Anterior cingulate cortex (tissue), 58 donors: ENCODE results near the gene PTCRA.
"Not testable (repeated sequence)": the region's sequence is repeated elsewhere in the genome, so short reads cannot be mapped to it uniquely, and the experiment has no call there.

ENCODE experiments used
- DNase-seq, 58 donors: peaks; one replicate each; lab custom pipeline; 2025; lab: John Stamatoyannopoulos, UW

PTCRA gene

GRCh38 chr6:42902429-42903263 lies 13.2 kb upstream of the PTCRA start:
- not testable (repeated sequence) for DNase-seq

DNA sequence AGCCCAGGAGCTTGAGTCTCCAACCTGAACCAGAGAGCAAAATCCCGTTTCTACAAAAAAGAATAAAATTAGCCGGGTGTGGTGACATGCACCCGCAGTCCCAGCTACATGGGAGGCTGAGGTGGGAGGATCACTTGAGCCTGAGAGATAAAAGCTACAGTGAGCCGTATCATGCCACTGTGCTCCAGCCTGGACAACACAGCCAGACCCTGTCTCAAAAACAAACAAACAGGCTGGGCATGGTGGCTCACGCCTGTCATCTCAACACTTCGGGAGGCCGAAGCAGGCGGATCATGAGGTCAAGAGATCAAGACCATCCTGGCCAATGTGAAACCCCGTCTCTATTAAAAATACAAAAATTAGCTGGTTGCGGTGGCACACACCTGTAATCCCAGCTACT lies 11.4 kb upstream of the PTCRA start:
- no peak for DNase-seq

DNA sequence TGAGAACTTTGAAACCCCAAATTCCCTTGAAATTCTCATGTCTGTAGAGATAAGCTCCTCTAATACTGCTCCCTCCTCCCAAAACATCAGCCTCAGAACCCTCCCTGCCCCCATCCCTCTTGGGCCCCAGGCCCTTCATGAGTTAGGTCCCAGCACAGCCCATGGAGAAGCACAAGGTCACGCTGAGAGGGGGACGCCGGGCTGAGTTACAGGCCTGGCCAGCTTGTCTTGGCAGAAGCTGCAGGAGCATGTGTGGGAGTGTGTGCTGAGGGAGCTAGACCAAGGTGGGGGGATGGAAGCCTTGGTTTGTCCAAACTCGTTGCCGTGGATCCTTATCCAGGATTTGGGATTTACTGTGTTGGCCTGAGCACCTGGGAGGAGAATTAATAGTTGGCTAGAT lies 8.5 kb upstream of the PTCRA start:
- DNase-seq, result peak in 2 of 58 donors; percentile 13 to 19

DNA sequence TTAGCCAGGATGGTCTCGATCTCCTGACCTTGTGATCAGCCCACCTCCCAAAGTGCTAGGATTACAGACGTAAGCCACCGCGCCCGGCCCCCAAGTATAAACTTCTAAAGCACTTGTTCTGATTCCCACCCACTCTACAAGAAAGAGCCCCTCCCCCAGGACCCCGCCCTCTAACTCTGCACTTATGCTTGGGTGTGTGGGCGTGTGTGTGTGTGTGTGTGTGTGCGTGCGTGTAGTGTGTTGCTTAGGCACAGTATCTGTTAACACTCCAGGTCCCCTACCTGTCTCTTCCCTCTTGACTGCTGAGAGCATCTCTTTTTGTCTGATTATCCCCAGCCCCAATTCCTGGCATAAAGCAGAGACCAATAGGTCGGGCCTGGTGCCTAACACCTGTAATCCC lies 6.0 kb upstream of the PTCRA start:
- DNase-seq, result peak in 1 of 58 donors; percentile 2

GRCh38 chr6:42911171-42912021 lies 4.5 kb upstream of the PTCRA start:
- no peak for DNase-seq

DNA sequence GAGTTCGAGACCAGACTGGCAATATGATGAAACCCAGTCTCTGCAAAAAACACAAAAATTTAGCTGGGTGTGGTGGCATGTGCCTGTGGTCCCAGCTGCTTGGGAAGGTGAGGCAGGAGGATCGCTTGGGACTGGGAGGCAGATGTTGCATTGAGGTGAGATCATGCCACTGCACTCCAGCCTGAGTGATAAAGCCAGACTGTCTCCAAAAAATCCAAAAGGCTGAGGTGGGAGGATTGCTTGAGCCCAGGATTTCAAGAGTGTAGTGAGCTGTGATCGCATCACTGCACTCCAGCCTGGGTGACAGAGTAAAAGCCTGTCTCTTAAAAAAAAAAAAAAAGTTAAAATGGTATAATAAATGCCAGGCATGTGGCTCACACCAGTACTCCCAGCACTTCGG lies 1.3 kb upstream of the PTCRA start:
- DNase-seq, result no peak

GRCh38 chr6:42916288-42916687 lies 435 bp downstream of the PTCRA start:
- no peak for DNase-seq

DNA sequence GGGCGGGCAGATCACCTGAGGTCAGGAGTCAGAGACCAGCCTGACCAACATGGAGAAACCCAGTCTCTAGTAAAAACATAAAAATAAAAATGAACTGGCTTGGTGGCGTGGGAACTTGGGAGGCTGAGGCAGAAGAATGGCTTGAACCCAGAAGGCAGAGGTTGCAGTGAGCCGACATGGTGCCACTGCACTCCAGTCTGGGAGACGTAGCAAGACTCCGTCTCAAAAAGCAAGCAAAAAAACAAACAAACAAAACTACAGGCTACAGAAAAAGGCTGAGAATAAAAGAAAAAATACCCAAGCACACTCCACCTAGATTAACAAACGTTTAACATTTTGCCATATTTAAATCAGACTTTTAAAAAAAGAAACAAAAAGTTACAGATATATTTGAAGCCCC lies 5.9 kb downstream of the PTCRA start:
- no peak for DNase-seq

DNA sequence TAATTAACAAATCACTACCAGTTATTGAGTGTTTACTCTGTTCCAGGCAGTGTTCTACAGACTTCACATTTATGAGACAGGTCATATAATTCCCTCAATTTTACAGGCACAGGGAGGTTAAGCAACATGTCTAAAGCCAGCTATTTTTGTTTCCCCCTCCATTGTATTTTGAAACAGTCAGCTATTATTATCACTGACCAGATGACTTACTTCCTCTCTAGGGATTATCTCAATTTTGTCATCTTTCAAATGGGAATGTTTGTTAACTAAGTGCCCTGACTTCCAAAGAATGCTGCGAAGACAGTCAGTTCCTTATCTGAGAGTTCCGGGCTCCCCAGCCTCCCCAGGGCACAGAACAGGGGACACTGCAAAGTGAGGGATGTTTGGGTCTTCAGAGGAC lies 7.8 kb downstream of the PTCRA start:
- no peak for DNase-seq

DNA sequence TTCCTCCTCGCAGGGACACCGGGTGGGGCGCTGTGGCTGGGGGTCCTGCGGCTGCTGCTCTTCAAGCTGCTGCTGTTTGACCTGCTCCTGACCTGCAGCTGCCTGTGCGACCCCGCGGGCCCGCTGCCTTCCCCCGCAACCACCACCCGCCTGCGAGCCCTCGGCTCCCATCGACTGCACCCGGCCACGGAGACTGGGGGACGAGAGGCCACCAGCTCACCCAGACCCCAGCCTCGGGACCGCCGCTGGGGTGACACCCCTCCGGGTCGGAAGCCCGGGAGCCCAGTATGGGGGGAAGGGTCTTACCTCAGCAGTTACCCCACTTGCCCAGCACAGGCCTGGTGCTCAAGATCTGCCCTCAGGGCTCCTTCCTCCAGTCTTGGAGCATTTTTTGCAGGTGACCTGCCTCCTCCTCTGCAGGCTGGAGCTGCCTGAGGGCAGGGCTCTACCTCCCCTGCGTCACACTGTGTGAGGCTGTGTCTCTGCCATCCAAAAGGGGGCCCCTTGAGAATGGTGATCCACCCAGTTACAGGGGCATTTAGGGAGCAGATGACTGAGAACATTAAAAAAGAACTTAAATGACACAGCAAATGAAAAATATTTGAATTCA lies 9.5 kb downstream of the PTCRA start:
- DNase-seq, result no peak

DNA sequence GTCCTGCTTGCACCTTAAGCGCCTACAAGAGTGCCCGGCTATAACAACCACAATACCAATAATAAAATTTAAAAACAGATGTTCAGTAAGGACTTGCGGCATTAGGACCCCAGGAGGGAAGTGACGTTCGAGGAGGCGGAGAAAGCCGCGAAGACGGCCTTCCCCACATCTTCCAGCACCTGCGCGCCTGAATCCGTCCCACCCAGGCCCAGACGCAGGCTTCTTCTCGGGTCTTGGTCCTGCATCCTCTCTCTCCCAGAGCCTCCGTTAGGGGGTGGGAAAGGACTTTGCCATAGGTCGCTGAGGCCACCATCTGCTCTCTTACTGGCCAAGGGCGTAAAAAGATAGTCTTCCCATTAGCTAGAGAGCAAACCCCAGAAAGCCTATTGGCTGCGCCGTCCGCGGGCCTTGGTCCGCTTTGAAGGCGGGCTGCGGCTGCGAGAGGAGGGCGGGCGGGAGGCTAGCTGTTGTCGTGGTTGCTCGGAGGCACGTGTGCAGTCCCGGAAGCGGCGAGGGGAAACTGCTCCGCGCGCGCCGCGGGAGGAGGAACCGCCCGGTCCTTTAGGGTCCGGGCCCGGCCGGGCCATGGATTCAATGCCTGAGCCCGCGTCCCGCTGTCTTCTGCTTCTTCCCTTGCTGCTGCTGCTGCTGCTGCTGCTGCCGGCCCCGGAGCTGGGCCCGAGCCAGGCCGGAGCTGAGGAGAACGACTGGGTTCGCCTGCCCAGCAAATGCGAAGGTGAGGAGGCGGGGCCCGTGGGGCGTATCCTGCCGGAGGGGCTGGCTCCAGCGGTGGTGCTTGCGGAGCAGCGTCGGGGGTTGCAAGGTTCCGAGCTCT lies 13.3 kb downstream of the PTCRA start, which contains the start of gene CNPY3:
CNPY3 (plus strand) TSS at position 495 of the 835 bp plus-strand sequence; CDS start at position 586, 91 bp downstream.
- DNase-seq, result peak; percentile 55 to 96 (median 90)

DNA sequence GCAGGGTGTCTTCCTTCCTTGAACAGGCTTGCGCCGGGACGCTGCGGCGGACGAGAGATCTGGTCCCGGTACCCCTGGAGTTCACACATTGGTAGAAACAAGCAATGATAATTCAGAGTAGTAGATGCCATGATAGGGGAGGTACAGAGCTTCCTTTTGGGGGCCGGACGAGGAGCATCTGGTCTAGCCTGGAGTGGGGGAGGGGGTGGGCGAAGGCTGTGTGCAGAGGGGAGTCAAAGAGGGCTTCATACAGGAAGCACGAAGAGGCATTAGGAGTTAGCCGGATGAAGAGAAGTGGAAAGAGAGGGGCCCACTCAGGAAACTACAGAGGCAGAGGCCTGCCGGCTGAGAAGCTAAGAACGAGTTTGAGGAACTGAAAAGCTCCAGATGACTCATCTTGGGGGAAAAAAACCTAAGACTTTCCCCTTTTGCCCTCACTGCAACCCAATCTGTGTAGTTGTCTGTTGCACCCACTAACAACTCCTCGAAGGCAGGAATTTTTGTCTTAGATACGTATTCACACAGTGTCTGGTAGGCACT lies 14.0 kb downstream of the PTCRA start:
- DNase-seq, result peak in 23 of 58 donors; percentile 9 to 80 (median 52)

DNA sequence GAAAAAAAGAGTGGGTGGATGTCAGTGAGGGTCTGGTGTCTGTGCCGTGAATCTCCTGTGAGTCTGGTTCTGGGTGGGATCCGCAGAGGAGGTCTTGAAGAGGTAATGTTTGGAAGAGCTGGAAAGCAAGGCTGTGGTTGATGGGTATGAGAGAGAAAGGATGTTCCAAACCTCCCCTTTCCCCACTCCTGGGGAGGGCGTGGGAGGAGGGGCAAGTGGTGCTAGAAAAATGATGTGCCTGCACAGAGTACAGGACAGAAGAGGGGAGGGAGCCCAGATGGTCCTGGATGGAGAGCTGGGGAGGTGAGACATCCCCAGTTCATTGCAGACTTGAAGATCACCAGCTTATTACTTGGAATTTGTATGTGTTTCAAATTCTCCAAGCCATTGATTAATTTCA lies 16.6 kb downstream of the PTCRA start:
- DNase-seq, result no peak

DNA sequence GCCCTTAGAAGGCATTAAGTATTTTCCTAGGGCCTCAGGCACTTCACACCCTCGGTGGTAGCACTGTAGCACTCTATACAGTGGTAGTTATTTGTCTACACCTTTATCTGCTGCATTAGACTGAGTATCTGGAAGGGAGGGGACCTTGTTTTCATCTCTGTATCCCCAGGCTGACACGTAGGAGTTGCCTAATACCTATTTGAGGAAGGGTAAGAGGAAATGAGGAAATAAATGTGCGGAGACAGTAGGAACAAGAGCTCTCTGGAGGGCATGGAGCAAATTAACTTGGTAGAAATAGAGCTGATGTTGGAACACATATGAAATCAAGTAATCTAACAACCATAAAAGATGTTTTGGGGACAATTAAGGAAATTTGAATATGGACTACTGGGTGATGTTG lies 17.4 kb downstream of the PTCRA start:
- DNase-seq, result no peak

DNA sequence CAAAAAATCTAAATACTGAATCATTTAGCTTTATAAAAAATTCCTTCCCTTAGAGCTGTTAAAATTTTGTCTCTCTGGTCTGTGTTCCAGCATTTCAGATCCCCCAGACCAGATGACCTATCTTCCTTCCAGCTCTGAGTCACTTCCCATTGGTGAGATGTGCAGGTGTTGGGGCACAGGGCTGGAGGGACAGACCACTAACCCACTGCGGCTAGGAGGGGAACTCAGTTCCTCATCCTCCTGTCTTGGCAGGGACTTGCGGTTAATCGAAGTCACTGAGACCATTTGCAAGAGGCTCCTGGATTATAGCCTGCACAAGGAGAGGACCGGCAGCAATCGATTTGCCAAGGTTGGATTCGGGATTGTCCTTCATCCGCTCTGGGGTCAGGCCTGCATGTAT lies 19.5 kb downstream of the PTCRA start:
- DNase-seq, result no peak

- DNase-seq, result no peak
These were observed 20.5 kb downstream of the PTCRA start for GRCh38 chr6:42936398-42936797.

DNA sequence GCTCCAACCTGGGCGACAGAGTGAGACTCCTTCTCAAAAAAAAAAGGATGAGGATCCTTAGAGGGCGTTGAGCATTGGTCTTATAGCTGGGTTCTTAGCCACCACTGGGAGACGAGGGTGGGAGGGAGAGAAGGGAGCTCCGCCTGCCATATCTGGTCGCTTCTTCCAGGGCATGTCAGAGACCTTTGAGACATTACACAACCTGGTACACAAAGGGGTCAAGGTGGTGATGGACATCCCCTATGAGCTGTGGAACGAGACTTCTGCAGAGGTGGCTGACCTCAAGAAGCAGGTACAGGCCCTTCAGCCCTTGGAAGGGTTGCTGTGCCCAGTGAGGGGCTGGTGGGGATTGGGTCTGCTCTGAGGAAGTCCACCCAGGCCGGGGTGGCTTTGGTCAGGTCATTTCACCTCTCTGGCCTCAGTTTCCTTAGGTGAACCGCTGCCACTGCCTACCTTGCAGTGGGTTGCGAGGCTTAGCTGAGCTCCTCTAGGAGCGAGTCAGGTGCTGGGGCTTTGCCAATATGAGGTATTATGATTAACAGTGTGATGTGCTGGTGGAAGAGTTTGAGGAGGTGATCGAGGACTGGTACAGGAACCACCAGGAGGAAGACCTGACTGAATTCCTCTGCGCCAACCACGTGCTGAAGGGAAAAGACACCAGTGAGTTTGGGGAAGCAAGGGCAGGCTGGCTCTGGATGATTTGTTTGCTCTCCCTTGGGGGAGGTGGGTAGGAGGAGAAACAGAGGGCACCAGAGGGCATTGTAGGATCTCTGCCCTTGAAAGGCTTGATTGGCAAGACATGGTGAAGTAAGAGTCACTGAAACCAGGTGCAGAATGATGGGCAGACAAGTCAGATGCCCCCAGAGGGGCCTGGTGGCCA lies 21.9 kb downstream of the PTCRA start:
- no peak for DNase-seq

GRCh38 chr6:42938428-42938796 lies 22.6 kb downstream of the PTCRA start:
- no peak for DNase-seq
